ENCODE measurements around the gene PANX2.

PANX2 gene

DNA sequence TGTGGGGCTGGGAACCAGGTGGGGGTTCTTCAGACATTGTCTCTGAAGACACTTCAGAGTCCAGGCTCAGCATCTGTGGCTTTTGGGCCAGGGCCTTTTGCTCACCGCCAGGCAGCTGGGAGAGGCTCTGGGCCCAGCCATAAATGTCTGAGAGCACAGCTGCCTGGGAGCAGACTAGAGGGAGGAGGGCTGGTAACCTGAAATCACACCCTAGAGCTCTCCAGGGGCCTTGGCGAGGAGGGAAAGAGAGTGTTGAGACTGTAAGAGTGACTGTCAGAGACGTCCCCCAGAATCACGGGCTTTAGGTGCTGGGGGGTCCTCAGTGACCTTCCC is 19.3 kb downstream of the PANX2 start:
- Histone ChIP-seq H3K27ac (no peak overlapping the region), H3K9me3 (ENCODE audit: low read depth, low read length) (no peaks in the 10 kb centered on the region), H3K36me3 (ENCODE audit: insufficient read depth, low read length) (peaks cover 8% of the 10 kb centered on the region; the same call in 1 of the 2 replicates), H3K9ac (ENCODE audit: insufficient read length) (no peak overlapping the region), H3K4me3 (no peak overlapping the region)
- TF ChIP-seq FOXP2 (optimal IDR thresholded peaks at IDR 0.05; ENCODE audit: control extremely low read depth, extremely low read length, insufficient read depth) = no peak
- no peak for DNase-seq (ENCODE audit: low read depth, low spot score)

DNA sequence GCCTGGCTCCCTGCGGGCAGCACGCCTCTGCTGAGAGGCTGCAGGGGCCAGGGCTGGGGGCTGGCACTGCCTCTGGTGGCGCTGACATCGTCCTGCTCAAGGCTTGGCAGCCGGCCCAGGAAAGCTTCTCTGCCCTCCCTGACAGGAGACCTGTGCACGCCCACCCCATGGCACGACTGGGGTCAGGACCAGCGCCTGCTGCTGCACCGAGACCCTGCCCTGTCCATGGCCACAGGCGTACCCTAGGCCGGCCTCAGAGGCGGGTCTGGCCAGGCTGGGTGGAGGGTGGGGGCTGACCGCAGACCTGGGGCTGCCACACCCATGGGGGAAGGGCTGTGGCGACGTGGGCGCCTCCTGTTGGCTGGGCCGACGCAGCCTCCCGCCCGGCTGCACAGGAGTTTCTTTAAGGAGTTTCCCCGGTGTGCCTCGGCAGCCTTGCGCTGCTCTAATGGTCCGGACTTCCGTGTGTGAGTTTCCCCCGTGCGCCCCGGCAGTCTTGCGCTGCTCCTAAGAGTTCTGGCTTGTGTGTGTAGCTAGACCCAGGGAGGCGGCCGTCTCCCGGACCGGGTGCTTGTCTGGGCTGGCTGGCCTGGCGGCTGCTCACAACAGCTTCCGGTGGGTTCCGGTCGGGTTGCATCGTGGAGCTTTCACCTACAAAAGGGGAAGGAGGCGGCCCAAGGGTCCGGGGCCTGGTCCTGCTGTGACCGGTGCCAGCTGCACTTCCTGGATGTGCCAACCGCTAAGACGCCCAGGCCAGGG is 19.8 kb downstream of the PANX2 start:
- H3K9ac ChIP-seq (ENCODE audit: insufficient read length) = no peak overlapping the region
- no peaks in the 10 kb centered on the region for H3K9me3 ChIP-seq (ENCODE audit: low read depth, low read length)
- no peak overlapping the region for H3K27ac ChIP-seq
- H3K4me3 ChIP-seq = no peak overlapping the region
- no peak for DNase-seq (ENCODE audit: low read depth, low spot score)
- peaks cover 9% of the 10 kb centered on the region; the same call in 1 of the 2 replicates for H3K36me3 ChIP-seq (ENCODE audit: insufficient read depth, low read length)
- TF ChIP-seq POLR2AphosphoS5 (IDR thresholded peaks at IDR 0.05; ENCODE audit: borderline replicate concordance, low read depth, low read length) (peak; percentile 18; the same call in 1 of the 2 replicates), FOXP2 (optimal IDR thresholded peaks at IDR 0.05; ENCODE audit: control extremely low read depth, extremely low read length, insufficient read depth) (no peak)

DNA sequence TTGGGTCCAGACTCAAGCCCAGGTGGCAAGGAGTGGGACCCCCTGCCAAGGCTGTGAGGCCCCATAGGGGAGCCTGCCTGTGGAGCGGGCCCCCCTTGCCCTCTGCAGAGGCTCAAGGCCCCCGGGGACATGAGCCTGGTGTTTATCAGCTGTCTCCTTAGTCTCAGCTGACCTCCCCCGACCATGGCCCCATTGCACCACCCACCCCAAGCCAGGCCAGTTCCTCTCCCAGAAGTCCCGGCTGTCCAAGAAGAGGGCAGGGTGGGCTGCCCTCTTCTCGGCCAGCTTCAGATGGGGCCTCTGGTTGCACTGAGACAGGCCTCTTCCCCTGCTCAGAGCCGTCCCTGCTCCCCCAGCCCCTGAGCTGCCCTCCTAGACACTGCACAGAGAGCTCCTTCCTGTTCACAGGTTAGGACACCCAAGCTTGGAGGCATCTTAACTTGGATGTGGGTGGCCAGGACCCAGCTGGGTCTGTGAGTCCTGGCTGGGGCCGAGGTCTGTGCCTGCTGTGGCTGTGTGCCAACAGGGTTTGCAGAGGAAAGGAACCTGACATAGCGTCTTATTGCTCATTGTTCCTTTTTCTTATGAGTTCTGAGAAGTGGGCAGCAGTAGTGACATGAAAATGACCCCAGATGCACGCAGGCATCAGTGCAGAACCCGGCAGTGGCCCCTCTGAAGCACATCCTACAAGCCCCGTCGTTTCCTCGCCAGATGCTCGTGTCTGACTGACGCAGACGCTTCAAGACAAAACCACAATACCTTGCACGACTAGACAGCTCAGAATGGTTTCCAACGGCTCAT is 20.6 kb downstream of the PANX2 start:
- no peak for DNase-seq (ENCODE audit: low read depth, low spot score)
- Histone ChIP-seq H3K36me3 (ENCODE audit: insufficient read depth, low read length) (peaks cover 9% of the 10 kb centered on the region; the same call in 1 of the 2 replicates), H3K9ac (ENCODE audit: insufficient read length) (no peak overlapping the region), H3K4me3 (no peak overlapping the region), H3K27ac (no peak overlapping the region), H3K9me3 (ENCODE audit: low read depth, low read length) (no peaks in the 10 kb centered on the region)
- TF ChIP-seq POLR2AphosphoS5 (IDR thresholded peaks at IDR 0.05; ENCODE audit: borderline replicate concordance, low read depth, low read length) (no peak), EZH2 (IDR thresholded peaks at IDR 0.05) (no peak), FOXP2 (optimal IDR thresholded peaks at IDR 0.05; ENCODE audit: control extremely low read depth, extremely low read length, insufficient read depth) (no peak)

GRCh38 chr22:50192436-50193204 is 22.1 kb downstream of the PANX2 start:
- no peak overlapping the region for H3K4me3 ChIP-seq

GRCh38 chr22:50193621-50194020 is 23.1 kb downstream of the PANX2 start:
- Histone ChIP-seq H3K36me3 (ENCODE audit: insufficient read depth, low read length) (peaks cover 13% of the 10 kb centered on the region; the same call in 1 of the 2 replicates), H3K9ac (ENCODE audit: insufficient read length) (no peak overlapping the region), H3K9me3 (ENCODE audit: low read depth, low read length) (no peaks in the 10 kb centered on the region), H3K4me3 (no peak overlapping the region), H3K27ac (no peak overlapping the region)
- TF ChIP-seq POLR2AphosphoS5 (IDR thresholded peaks at IDR 0.05; ENCODE audit: borderline replicate concordance, low read depth, low read length) (no peak), FOXP2 (optimal IDR thresholded peaks at IDR 0.05; ENCODE audit: control extremely low read depth, extremely low read length, insufficient read depth) (no peak), EZH2 (IDR thresholded peaks at IDR 0.05) (no peak)
- no peak for DNase-seq (ENCODE audit: low read depth, low spot score)

More at GRCh38 chr22:50192436-50193204, 22.1 kb downstream of the PANX2 start:
- peaks cover 13% of the 10 kb centered on the region; the same call in 1 of the 2 replicates for H3K36me3 ChIP-seq (ENCODE audit: insufficient read depth, low read length)
- TF ChIP-seq FOXP2 (optimal IDR thresholded peaks at IDR 0.05; ENCODE audit: control extremely low read depth, extremely low read length, insufficient read depth) = no peak
- TF ChIP-seq EZH2 (IDR thresholded peaks at IDR 0.05) = no peak
- TF ChIP-seq POLR2AphosphoS5 (IDR thresholded peaks at IDR 0.05; ENCODE audit: borderline replicate concordance, low read depth, low read length) = no peak
- 0 out of 2 replicates have a peak overlapping the region, but pooled peaks have one; percentile 31 for H3K27ac ChIP-seq
- no peak overlapping the region for H3K9ac ChIP-seq (ENCODE audit: insufficient read length)
- DNase-seq (ENCODE audit: low read depth, low spot score) = no peak
- no peaks in the 10 kb centered on the region for H3K9me3 ChIP-seq (ENCODE audit: low read depth, low read length)

DNA sequence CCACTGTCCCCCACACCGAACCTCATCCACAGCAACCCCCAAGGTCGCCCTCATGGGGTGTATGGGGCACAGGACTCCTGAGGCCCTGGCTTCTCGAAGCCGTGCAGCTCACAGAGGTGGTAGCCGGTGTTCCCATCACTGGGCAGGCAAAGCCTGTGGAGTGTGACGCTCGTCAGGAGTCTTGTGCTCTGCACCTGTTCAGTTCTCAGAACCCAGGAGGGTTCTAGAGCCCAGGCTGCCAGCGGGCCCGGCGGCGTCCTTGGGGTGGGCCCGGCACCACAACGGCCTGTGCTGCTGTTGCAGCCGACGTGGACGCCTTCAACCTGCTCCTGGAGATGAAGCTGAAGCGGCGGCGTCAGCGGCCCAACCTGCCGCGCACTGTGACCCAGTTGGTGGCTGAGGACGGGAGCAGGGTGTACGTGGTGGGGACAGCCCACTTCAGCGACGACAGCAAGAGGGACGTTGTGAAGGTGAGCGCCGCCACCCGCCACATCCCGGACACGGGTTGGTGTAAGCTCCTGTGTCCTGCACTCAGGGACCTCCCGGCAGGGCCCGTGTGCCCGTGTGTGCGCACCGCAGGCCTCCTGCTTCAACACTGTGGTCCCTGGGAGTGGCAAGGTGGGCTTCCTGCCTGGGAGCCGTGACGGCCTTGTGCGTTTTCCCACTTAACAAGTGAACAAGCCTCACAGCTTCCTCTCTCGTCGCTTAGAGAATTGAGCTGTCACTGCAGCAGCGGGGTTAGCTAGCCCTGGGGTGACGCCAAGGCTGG is 23.7 kb downstream of the PANX2 start:
- no peak for TF ChIP-seq POLR2AphosphoS5 (IDR thresholded peaks at IDR 0.05; ENCODE audit: borderline replicate concordance, low read depth, low read length)
- no peak for TF ChIP-seq EZH2 (IDR thresholded peaks at IDR 0.05)
- no peak for TF ChIP-seq FOXP2 (optimal IDR thresholded peaks at IDR 0.05; ENCODE audit: control extremely low read depth, extremely low read length, insufficient read depth)
- Histone ChIP-seq H3K4me3 (no peak overlapping the region), H3K9me3 (ENCODE audit: low read depth, low read length) (no peaks in the 10 kb centered on the region), H3K9ac (ENCODE audit: insufficient read length) (no peak overlapping the region), H3K36me3 (ENCODE audit: insufficient read depth, low read length) (peaks cover 13% of the 10 kb centered on the region; the same call in 1 of the 2 replicates), H3K27ac (no peak overlapping the region)
- no peak for DNase-seq (ENCODE audit: low read depth, low spot score)

- TF ChIP-seq EZH2 (IDR thresholded peaks at IDR 0.05) (no peak), FOXP2 (optimal IDR thresholded peaks at IDR 0.05; ENCODE audit: control extremely low read depth, extremely low read length, insufficient read depth) (no peak), POLR2AphosphoS5 (IDR thresholded peaks at IDR 0.05; ENCODE audit: borderline replicate concordance, low read depth, low read length) (no peak)
- DNase-seq (ENCODE audit: low read depth, low spot score) = no peak
- peaks cover 13% of the 10 kb centered on the region; the same call in 1 of the 2 replicates for H3K36me3 ChIP-seq (ENCODE audit: insufficient read depth, low read length)
- no peaks in the 10 kb centered on the region for H3K9me3 ChIP-seq (ENCODE audit: low read depth, low read length)
- H3K4me3 ChIP-seq = no peak overlapping the region
- H3K27ac ChIP-seq = no peak overlapping the region
- H3K9ac ChIP-seq (ENCODE audit: insufficient read length) = no peak overlapping the region
These were observed 25.7 kb downstream of the PANX2 start for GRCh38 chr22:50196256-50196655.

All from SK-N-MC (cell line).